Cortex of kidney (tissue), 1 donor: ENCODE measurements around the gene SMIM14.
"Not testable (repeated sequence)": the region's sequence is repeated elsewhere in the genome, so short reads cannot be mapped to it uniquely, and the experiment has no call there.

ENCODE experiments used
- DNase-seq: peaks from one replicate; lab custom pipeline; 2025; lab: John Stamatoyannopoulos, UW

Gene SMIM14

GRCh38 chr4:39638354-39639239 is at the start of gene SMIM14:
SMIM14 (minus strand) TSS chr4:39638865; CDS start chr4:39605145, 33,720 bp downstream.
- peak; percentile 74 for DNase-seq

- DNase-seq: no peak
Observed at GRCh38 chr4:39687014-39687413, 48.3 kb upstream of the SMIM14 start.

GRCh38 chr4:39685990-39686389 is 47.3 kb upstream of the SMIM14 start:
- no peak for DNase-seq

GRCh38 chr4:39682138-39682537 is 43.5 kb upstream of the SMIM14 start:
- DNase-seq: no peak

- DNase-seq: not testable (repeated sequence)
Observed at GRCh38 chr4:39681003-39681402, 42.3 kb upstream of the SMIM14 start.

GRCh38 chr4:39675681-39676080 is 37.0 kb upstream of the SMIM14 start:
- DNase-seq: not testable (repeated sequence)

DNA sequence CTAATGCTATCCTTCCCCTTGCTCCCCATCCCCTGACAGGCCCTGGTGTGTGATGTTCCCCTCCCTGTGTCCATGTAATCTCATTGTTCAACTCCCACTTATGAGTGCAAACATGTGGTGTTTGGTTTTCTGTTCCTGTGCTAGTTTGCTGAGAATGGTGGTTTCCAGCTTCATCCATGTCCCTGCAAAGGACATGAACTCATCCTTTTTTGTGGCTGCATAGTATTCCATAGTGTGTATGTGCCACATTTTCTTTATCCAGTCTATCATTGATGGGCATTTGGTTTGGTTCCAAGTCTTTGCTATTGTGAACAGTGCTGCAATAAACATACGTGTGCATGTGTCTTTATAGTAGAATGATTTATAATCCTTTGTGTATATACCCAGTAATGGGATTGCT is 31.6 kb upstream of the SMIM14 start:
- not testable (repeated sequence) for DNase-seq

DNA sequence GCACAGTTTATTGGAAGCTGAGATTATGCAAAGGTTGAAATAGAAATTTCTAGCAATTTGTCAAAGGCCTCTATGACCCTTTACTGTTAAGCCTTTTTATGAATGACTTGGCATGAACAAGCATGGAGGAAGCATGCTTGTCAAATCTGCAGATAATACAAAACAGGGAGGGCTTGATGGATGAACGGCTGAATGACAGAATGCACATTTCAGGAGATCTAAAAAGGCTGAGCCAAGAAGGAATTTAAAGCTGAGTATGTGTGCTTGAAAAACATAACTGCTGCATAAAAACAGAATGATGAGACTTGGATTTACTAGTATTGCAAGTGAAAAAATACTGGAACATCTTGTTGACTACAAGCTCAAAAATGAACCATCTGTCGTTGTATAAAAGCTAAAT is 30.2 kb upstream of the SMIM14 start:
- no peak for DNase-seq

DNA sequence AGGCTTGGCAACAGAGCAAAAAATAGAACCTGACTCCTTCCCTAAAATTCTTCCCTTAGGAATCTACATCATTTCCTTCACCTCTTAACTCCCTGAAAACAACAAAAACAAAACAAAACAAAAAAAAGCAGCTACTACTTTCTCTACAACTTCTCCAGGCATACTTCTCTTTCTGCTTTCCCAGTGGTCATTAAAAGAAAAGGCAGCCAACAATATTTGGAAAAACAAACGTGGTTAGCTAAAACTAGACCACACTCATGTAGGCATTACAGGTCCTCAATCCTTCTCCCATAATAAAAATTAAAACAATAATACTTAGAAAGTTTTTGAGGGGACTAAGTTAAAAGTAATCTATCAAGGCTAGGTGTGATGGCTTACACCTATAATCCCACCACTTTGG is 29.0 kb upstream of the SMIM14 start:
- DNase-seq: no peak

- no peak for DNase-seq
Observed at GRCh38 chr4:39664828-39665731, 26.4 kb upstream of the SMIM14 start.

GRCh38 chr4:39662683-39663082 is 24.0 kb upstream of the SMIM14 start:
- no peak for DNase-seq

- no peak for DNase-seq
Observed at GRCh38 chr4:39660757-39661156, 22.1 kb upstream of the SMIM14 start.

- DNase-seq: no peak
Observed at GRCh38 chr4:39660045-39660444, 21.4 kb upstream of the SMIM14 start.

DNA sequence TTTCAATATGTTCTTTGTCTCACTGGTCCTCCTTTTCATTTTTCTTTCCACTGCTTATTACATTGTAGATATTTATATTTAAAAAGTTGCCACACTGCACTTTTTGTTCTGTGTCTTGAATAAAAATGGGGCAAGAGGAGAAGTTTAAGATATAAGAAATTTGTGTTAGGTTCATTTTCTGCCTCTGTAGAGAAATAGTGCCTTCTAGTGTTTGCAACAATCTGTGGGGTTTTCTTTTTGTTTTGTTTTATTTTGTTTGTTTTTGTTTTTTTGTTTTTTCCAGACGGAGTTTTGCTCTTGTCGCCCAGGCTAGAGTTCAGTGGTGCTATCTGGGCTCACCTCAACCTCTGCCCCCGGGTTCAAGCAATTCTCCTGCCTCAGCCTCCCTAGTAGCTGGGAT is 20.1 kb upstream of the SMIM14 start:
- DNase-seq: no peak

DNA sequence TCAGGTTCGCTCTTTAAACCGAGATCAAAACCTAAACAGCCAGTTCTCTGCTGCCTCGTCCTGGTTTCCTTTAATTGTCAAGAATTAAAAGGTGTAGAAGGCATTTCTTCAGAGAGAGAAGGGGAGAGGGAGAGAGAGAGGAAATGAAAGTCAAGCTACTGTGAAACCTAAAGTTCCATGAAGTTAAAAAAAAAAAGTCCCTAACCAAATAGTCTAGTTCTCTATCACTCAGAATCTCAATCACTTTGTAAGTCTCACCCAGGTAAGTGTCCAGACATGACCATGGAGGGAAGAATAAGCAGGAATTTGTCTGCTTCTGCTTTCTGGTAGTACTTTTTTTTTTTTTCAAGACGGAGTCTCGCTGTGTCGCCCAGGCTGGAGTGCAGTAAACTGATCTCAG is 18.8 kb upstream of the SMIM14 start:
- DNase-seq: no peak

- DNase-seq: not testable (repeated sequence)
Observed at GRCh38 chr4:39656638-39657037, 18.0 kb upstream of the SMIM14 start.

DNA sequence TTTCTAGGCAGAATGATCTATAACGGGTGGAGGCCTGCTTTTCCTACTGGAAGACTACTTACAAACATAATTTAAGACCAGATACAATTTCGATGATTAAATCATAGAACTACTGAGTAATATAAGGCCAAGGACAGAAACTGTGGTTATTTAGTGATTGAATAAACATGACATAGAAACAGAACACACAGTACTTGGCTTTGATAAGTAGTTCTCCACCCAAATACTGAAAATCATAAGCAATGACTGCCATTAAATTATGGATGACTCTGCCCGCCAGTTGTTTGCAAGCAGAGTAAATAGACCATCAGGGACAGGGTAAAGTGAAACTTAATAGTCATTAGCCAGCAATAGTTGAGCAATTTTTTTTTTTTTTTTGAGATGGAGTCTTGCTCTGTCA is 17.2 kb upstream of the SMIM14 start:
- no peak for DNase-seq

GRCh38 chr4:39655211-39655610 is 16.5 kb upstream of the SMIM14 start:
- DNase-seq: no peak

- not testable (repeated sequence) for DNase-seq
Observed at GRCh38 chr4:39651586-39651985, 12.9 kb upstream of the SMIM14 start.

DNA sequence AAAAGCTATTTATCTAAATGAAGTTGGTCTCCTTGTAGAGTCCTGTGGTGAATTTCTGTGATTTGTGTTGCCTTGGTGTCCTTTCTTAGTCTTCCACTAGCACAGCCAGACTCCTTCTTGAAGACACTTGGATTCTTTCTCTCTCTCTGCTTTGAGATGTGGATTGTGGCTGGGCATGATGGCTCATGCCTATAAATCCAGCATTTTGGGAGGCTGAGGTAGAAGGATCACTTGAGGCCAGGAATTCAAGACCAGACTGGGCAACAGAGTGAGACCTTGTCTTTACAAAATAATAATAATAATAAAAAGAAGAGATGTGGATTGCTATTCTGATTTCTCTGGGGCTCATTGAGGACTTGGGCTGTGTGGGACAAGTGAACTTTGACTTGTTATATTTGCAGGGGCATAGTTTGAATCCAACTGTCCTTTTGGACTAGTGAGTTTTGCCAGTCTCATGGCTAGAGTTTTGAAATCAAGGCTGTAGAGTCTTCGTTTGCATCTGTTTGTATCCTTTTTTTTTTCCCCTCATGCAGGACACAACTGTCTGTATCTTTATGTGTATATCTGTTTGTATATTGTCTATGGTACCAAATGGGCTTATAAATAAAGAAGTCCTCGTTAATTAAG is 11.1 kb upstream of the SMIM14 start:
- no peak for DNase-seq

DNA sequence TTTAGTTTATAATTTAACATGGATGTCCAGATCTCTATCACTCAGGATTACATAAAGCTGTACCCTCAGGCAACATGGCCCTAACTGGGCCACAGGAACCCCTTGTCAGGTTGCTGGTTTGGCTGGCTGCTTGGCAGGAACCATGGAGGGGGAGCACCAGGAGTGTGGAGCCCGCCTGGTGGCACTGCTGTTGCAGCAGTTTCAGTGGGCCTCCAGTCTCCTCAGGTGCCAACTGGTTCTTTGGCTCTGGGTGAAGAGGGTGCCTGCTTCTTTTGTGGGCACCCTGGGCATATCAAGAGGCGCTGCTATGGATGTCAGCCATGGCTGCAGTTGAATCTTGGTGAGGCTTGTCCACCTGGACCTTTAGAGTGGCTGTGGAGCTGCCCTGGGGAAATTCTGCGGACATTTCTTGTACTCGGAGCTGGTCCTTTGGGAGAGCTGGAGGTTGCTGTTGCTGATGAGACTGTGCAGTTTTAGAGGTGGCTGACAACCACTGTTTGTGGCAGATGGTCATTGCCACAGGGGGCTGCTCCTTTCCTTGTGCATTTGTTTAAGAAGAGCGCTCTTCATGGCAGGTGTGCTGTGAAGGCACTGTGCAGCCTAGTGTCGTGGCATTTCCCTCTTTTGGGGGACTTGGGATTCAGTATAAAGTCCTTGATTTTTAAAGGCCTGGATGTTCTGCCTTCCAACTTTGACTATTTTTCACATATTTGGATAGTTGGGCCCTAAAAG is 10.3 kb upstream of the SMIM14 start:
- no peak for DNase-seq

DNA sequence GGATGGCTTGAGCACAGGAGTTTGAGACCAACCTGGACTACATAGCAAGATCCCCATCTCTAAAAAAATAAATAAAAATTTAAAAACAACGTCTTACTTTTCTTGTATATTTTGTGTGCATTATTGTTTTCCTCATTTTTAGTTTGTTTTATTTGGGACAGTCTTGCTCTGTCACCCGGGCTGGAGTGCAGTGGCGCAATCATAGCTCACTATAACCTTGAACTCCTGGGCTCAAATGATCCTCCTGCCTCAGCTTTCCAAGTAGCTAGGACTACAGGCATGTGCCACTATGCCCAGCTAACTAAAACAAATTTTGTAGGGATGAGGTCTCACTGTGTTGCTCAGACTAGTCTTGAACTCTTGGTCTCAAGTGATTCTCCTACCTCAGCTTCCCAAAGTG is 9.5 kb upstream of the SMIM14 start:
- DNase-seq: no peak
